SK-N-SH (cell line): ENCODE results near the gene DSCAML1. TPM values are rescaled to one million over a fixed set of nuclear protein-coding genes. Genes with fewer than 3 reads are reported as not detected.

Source experiments
- CTCF ChIA-PET: fragments of 300-600, 350-600 bp; formaldehyde crosslinking; extraction: SDS; loops from one replicate; lab custom pipeline; 2021; lab: Yijun Ruan, JAX
- POLR2A ChIA-PET: fragments of 350-600 bp; sonication (Branson Sonifier 250); formaldehyde crosslinking; extraction: SDS; loops from one replicate; lab custom pipeline; 2020; ENCODE audit warnings: antibody characterized with exemption, inconsistent platforms; lab: Yijun Ruan, JAX
- DNase-seq: peaks from one replicate; pipeline ENCODE4 v3.0.0; 2012
- H2AFZ ChIP-seq: fragments of 200-600 bp; sonication (generic); 2 replicates; pipeline ENCODE4 v1.8.1; 2016; ENCODE audit warnings: antibody characterized with exemption, mild to moderate bottlenecking, low read depth
- H3F3A ChIP-seq: fragments of 200-600 bp; sonication (generic); replicated peaks from 2 replicates; pipeline ENCODE3; 2016; ENCODE audit warnings: antibody characterized with exemption, mild to moderate bottlenecking; ENCODE audit not compliant: insufficient read depth
- H3K27ac ChIP-seq, 2 experiments: fragments of 200-500 bp in 1 of 2; fragments of 200-600 bp in 1 of 2; sonication (Bioruptor generic) in 1 of 2; sonication (generic), shearing (Covaris generic) in 1 of 2; 2 replicates each; pipeline versions ENCODE4 v1.5.1 to v1.6.1; 2014 to 2016; ENCODE audit warnings: low read depth in 2 of 2, inconsistent platforms in 1 of 2, low read length in 1 of 2, mild to moderate bottlenecking in 1 of 2, mixed read lengths in 1 of 2
- H3K27me3 ChIP-seq: fragments of 200-600 bp; sonication (generic), shearing (Covaris generic); 2 replicates; pipeline ENCODE4 v1.6.1; 2016; ENCODE audit warnings: mixed run types; ENCODE audit not compliant: insufficient read depth
- H3K36me3 ChIP-seq, 2 experiments: fragments of 200-500 bp in 1 of 2; fragments of 200-600 bp in 1 of 2; sonication (Bioruptor generic) in 1 of 2; sonication (generic) in 1 of 2; replicated peaks in 1 of 2; 2 replicates each; pipeline versions ENCODE3 to v1.5.1; 2014 to 2016; ENCODE audit warnings: low read length in 1 of 2, mild to moderate bottlenecking in 1 of 2; ENCODE audit not compliant: insufficient read depth in 2 of 2, control insufficient read depth in 1 of 2
- H3K4me1 ChIP-seq, 2 experiments: fragments of 200-500 bp in 1 of 2; fragments of 200-600 bp in 1 of 2; sonication (Bioruptor generic) in 1 of 2; sonication (generic), shearing (Covaris generic) in 1 of 2; 2 replicates each; pipeline versions ENCODE4 v1.5.1 to v1.6.1; 2014 to 2016; ENCODE audit warnings: low read depth in 1 of 2, low read length in 1 of 2, mixed run types in 1 of 2; ENCODE audit not compliant: insufficient read depth in 2 of 2, control insufficient read depth in 1 of 2
- H3K4me2 ChIP-seq: fragments of 200-600 bp; sonication (generic), shearing (Covaris generic); 2 replicates; pipeline ENCODE4 v1.6.1; 2017; ENCODE audit warnings: mixed run types
- H3K4me3 ChIP-seq, 2 experiments: fragments of 200-500 bp in 1 of 2; fragments of 200-600 bp in 1 of 2; sonication (Bioruptor generic) in 1 of 2; sonication (generic), shearing (Covaris generic) in 1 of 2; 2 replicates each; pipeline versions ENCODE4 v1.5.1 to v1.8.1; 2014 to 2016; ENCODE audit warnings: low read depth in 2 of 2, inconsistent platforms in 1 of 2, low read length in 1 of 2, mild to moderate bottlenecking in 1 of 2, mixed read lengths in 1 of 2, moderate library complexity in 1 of 2
- H3K79me2 ChIP-seq: fragments of 200-600 bp; sonication (generic); 2 replicates; pipeline ENCODE4 v1.8.1; 2017; ENCODE audit warnings: mild to moderate bottlenecking; ENCODE audit not compliant: insufficient read depth
- H3K9ac ChIP-seq: fragments of 200-600 bp; sonication (generic); 2 replicates; pipeline ENCODE4 v1.6.1; 2017; ENCODE audit warnings: mixed run types
- H3K9me2 ChIP-seq: fragments of 200-600 bp; sonication (generic); 2 replicates; pipeline ENCODE4 v1.6.1; 2017; ENCODE audit warnings: mixed run types
- H3K9me3 ChIP-seq: fragments of 200-600 bp; sonication (generic); 2 replicates; pipeline ENCODE4 v1.6.1; 2017; ENCODE audit warnings: mixed run types, mild to moderate bottlenecking, moderate library complexity
- H4K20me1 ChIP-seq: fragments of 200-600 bp; sonication (generic); 2 replicates; pipeline ENCODE4 v1.6.1; 2017; ENCODE audit warnings: mild to moderate bottlenecking, mixed run types; ENCODE audit not compliant: insufficient read depth
- CHD2 ChIP-seq: fragments of 150-350 bp; IDR thresholded peaks from 2 replicates; pipeline ENCODE4 v1.6.1; 2018; ENCODE audit warnings: low read length; ENCODE audit not compliant: partially characterized antibody
- CTCF ChIP-seq: fragments of 200-600 bp; sonication (generic); IDR thresholded peaks from 2 replicates; pipeline ENCODE4 v1.6.1; 2017; ENCODE audit warnings: antibody characterized with exemption, mild to moderate bottlenecking, moderate library complexity
- FOSL2 ChIP-seq: IDR thresholded peaks from 2 replicates; pipeline ENCODE4 v1.4.0; 2012; ENCODE audit warnings: low read depth, mild to moderate bottlenecking, moderate library complexity, borderline replicate concordance
- FOXM1 ChIP-seq: IDR thresholded peaks from 2 replicates; pipeline ENCODE4 v1.4.0; 2012; ENCODE audit warnings: low read depth, mild to moderate bottlenecking
- GABPA ChIP-seq: IDR thresholded peaks from 2 replicates; pipeline ENCODE4 v1.4.0; 2012; ENCODE audit warnings: low read depth, mild to moderate bottlenecking
- GATA2 ChIP-seq: sonication (generic); formaldehyde crosslinking; IDR thresholded peaks from 2 replicates; pipeline ENCODE4 v1.5.0; 2020; ENCODE audit warnings: mild to moderate bottlenecking, missing genetic modification reagents
- IRF3 ChIP-seq: fragments of 150-350 bp; IDR thresholded peaks from 2 replicates; pipeline ENCODE4 v1.6.1; 2016; ENCODE audit warnings: mild to moderate bottlenecking, low read depth, low read length
- MEF2A ChIP-seq: IDR thresholded peaks from 2 replicates; pipeline ENCODE4 v1.4.0; 2012; ENCODE audit warnings: low read depth, borderline replicate concordance
- NRF1 ChIP-seq: IDR thresholded peaks from 2 replicates; pipeline ENCODE4 v1.6.1; 2012; ENCODE audit warnings: low read depth, mild to moderate bottlenecking, low read length
- POLR2AphosphoS5 ChIP-seq: IDR thresholded peaks from 2 replicates; pipeline ENCODE4 v1.6.1; 2012; ENCODE audit warnings: low read depth, low read length
- RAD21 ChIP-seq: IDR thresholded peaks from 2 replicates; pipeline ENCODE4 v1.6.1; 2012; ENCODE audit warnings: mild to moderate bottlenecking, low read length
- RCOR1 ChIP-seq: fragments of 150-350 bp; IDR thresholded peaks from 2 replicates; pipeline ENCODE4 v1.6.1; 2017; ENCODE audit warnings: antibody characterized with exemption, low read length
- RFX5 ChIP-seq: IDR thresholded peaks from 2 replicates; pipeline ENCODE4 v1.6.1; 2012; ENCODE audit warnings: mild to moderate bottlenecking, improper control_type of control experiment, low read length
- SIN3A ChIP-seq: IDR thresholded peaks from 2 replicates; pipeline ENCODE4 v1.6.1; 2012; ENCODE audit warnings: low read depth, mild to moderate bottlenecking, low read length, moderate library complexity, borderline replicate concordance
- SMC3 ChIP-seq: IDR thresholded peaks from 2 replicates; pipeline ENCODE4 v1.6.1; 2012; ENCODE audit warnings: low read depth, low read length, improper control_type of control experiment
- TEAD4 ChIP-seq: IDR thresholded peaks from 2 replicates; pipeline ENCODE4 v1.4.0; 2012; ENCODE audit warnings: mild to moderate bottlenecking, borderline replicate concordance; ENCODE audit not compliant: insufficient read depth
- USF1 ChIP-seq: IDR thresholded peaks from 2 replicates; pipeline ENCODE4 v1.4.0; 2012; ENCODE audit warnings: low read depth, borderline replicate concordance
- ZBTB33 ChIP-seq: IDR thresholded peaks from 2 replicates; pipeline ENCODE4 v1.4.0; 2012; ENCODE audit warnings: low read depth, borderline replicate concordance
- WGBS: methylation state at CpG from one replicate; pipeline ENCODE4 v1.1.6; 2017; ENCODE audit warnings: low lambda C conversion rate; 5-methylcytosine and 5-hydroxymethylcytosine counted together
- polyA plus RNA-seq, 3 experiments: library from polyadenylated mRNA; depleted of rRNA; stranded (reverse); fragments of >200 nt; gene quantifications; 2 replicates each; pipeline ENCODE4 v1.2.3, GENCODE V29; 2012
- TF ChIP-seq, protein P1 (sequence below): IDR thresholded peaks from 2 replicates; pipeline ENCODE4; 2012
- TF ChIP-seq, protein P2 (sequence below): fragments of 150-350 bp; IDR thresholded peaks from 2 replicates; pipeline ENCODE4 v1.6.1; 2017; ENCODE audit warnings: antibody characterized with exemption, low read length, low read depth, borderline replicate concordance

DSCAML1 gene
- polyA plus RNA-seq, 1 of the 3 experiments (the other 2 are of a cell fraction) = not detected

DNA sequence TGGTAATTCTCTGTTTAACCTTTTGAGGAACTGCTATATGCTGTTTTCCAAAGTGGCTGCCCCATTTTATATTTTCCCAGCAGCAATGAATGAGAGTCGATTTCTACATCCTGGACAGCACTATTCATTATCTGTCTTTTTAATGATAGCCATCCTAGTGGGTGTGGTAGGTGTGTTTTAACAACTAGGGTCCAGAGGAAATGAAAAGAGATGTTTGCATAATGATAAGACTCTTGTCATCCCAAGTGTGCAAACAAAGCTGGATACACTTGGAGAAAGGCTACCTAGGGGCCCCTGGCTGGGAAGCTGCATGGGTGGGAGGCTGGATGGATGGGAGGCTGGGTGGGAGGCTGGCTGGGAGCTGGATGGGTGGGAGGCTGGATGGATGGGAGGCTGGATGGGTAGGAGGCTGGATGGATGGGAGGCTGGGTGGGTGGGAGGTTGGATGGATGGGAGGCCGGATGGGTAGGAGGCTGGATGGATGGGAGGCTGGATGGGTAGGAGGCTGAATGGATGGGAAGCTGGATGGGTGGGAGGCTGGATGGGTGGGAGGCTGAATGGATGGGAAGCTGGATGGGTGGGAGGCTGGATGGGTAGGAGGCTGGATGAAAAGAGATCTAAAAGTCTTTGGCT is 158.0 kb downstream of the DSCAML1 start:
- no peak for DNase-seq
- ChIA-PET POLR2A (no interaction called here), CTCF (interaction anchor here (1.1 kb wide), 1 partner anchor 10 kb away, joined by 3 read pairs; no protein-coding TSS in a partner anchor)
- H3K9me2 ChIP-seq = no peaks in the 10 kb centered on the region
- no peak overlapping the region for H3K27ac ChIP-seq
- H4K20me1 ChIP-seq = no peaks in the 10 kb centered on the region
- TF ChIP-seq ZBTB33 = no peak
- TF ChIP-seq GATA2 = no peak
- no peak for TF ChIP-seq SMC3
- no peak for TF ChIP-seq TEAD4
- no peak for TF ChIP-seq RAD21
- TF ChIP-seq CTCF = no peak
- no peak for TF ChIP-seq USF1
- no peak for TF ChIP-seq RCOR1
- no peak for TF ChIP-seq FOSL2
- TF ChIP-seq RFX5 = no peak
- no peak for TF ChIP-seq GABPA
- TF ChIP-seq, protein P1, sequence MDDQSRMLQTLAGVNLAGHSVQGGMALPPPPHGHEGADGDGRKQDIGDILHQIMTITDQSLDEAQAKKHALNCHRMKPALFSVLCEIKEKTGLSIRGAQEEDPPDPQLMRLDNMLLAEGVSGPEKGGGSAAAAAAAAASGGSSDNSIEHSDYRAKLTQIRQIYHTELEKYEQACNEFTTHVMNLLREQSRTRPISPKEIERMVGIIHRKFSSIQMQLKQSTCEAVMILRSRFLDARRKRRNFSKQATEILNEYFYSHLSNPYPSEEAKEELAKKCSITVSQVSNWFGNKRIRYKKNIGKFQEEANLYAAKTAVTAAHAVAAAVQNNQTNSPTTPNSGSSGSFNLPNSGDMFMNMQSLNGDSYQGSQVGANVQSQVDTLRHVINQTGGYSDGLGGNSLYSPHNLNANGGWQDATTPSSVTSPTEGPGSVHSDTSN = no peak
- no peak for TF ChIP-seq FOXM1
- no peak for TF ChIP-seq MEF2A
- no peak for TF ChIP-seq IRF3
- no peak for TF ChIP-seq NRF1
- TF ChIP-seq CHD2 = no peak
- TF ChIP-seq POLR2AphosphoS5 = no peak
- TF ChIP-seq, protein P2, sequence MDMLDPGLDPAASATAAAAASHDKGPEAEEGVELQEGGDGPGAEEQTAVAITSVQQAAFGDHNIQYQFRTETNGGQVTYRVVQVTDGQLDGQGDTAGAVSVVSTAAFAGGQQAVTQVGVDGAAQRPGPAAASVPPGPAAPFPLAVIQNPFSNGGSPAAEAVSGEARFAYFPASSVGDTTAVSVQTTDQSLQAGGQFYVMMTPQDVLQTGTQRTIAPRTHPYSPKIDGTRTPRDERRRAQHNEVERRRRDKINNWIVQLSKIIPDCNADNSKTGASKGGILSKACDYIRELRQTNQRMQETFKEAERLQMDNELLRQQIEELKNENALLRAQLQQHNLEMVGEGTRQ = no peak
- TF ChIP-seq SIN3A = no peak
- no peak overlapping the region for H2AFZ ChIP-seq
- H3K79me2 ChIP-seq = no peaks in the 10 kb centered on the region
- no peak overlapping the region for H3K9ac ChIP-seq
- no peak overlapping the region for H3K4me2 ChIP-seq
- H3K4me1 ChIP-seq = peaks cover 0 to 6% of the 10 kb centered on the region in 2 experiments; a peak in 1 of 4 replicates
- WGBS = 8% methylated on average over 2 of the region's 2 CpGs
- H3F3A ChIP-seq = no peaks in the 10 kb centered on the region
- H3K9me3 ChIP-seq = no peaks in the 10 kb centered on the region
- H3K4me3 ChIP-seq = no peak overlapping the region
- H3K36me3 ChIP-seq = no peaks in the 10 kb centered on the region
- 0 out of 2 replicates have a peak, but pooled peaks cover 5% of the 10 kb centered on the region for H3K27me3 ChIP-seq
